HG02642 (cell line): ENCODE measurements around the gene RNPEPL1.
"Not testable (repeated sequence)": the region's sequence is repeated elsewhere in the genome, so short reads cannot be mapped to it uniquely, and the experiment has no call there.

Experiments
- ATAC-seq: cut with Tn5 transposase; IDR thresholded peaks from one replicate; pipeline ENCODE4 v1.9.1; 2021; ENCODE audit warnings: mild to moderate bottlenecking; ENCODE audit not compliant: unreplicated experiment, poor library complexity

The RNPEPL1 gene

DNA sequence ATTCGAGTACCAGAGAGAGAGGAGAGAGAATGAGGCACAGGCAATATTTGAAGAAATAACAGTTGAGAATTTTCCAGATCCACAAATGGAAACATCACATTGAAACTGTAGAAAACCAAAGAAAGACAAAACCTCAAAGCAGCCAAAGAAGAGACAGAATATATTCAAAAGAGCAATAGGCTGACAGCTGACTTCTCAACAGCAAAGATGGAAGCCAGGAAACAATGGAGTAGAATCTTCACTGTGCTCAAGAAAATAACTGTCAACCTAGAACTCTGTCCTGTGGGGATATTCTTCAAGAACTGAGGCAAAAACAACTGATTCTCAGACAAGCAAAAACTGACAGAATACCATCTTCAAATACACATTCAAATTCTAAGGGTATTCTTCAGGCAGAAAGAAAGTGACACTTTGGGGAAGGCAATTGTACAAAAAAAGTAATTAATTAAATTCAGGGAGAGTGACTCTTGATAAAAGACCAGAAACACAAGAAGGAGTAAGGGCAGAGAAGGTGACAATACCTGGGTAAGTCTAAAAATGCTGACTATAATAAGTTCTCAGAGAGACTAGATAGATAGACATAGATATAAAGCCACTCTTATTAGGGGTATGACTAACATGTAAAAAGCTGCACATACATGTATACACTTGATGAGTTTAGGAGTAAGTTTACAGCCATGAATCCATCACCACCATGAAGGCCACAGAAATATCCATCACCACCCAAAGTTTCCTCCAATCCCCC is 36.1 kb upstream of the RNPEPL1 start:
- no peak for ATAC-seq

- ATAC-seq = no peak
Measured at GRCh38 chr2:240538031-240538780, 30.1 kb upstream of the RNPEPL1 start.

GRCh38 chr2:240539101-240539500 is 29.2 kb upstream of the RNPEPL1 start:
- not testable (repeated sequence) for ATAC-seq

- ATAC-seq = no peak
Measured at GRCh38 chr2:240539906-240540305, 28.4 kb upstream of the RNPEPL1 start.

DNA sequence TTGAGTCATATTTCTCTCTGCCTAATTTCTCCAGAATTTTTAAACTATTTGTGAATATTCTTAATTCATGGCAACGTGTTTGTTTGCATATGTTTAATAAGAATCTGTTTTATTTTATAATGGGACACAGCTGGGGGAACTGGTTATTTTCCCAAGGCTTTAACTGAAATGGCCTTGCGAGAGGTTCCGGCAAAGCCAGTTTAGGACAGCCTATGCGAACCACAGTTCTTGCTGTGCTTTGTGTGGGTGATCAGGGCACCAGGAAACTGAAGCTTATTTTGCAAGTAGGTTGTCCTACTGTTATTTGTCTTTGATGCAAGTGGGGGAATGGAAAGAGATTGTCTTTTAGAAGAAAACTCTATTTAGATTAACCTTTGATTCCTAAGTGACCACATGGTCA is 17.0 kb upstream of the RNPEPL1 start:
- no peak for ATAC-seq

GRCh38 chr2:240551811-240552210 is 16.5 kb upstream of the RNPEPL1 start:
- ATAC-seq = no peak

GRCh38 chr2:240553956-240554480 is 14.3 kb upstream of the RNPEPL1 start:
- no peak for ATAC-seq

GRCh38 chr2:240554767-240555493 is 13.4 kb upstream of the RNPEPL1 start:
- no peak for ATAC-seq

- no peak for ATAC-seq
Measured at GRCh38 chr2:240555541-240556250, 12.6 kb upstream of the RNPEPL1 start.

GRCh38 chr2:240556553-240557100 is 11.7 kb upstream of the RNPEPL1 start:
- ATAC-seq = no peak

DNA sequence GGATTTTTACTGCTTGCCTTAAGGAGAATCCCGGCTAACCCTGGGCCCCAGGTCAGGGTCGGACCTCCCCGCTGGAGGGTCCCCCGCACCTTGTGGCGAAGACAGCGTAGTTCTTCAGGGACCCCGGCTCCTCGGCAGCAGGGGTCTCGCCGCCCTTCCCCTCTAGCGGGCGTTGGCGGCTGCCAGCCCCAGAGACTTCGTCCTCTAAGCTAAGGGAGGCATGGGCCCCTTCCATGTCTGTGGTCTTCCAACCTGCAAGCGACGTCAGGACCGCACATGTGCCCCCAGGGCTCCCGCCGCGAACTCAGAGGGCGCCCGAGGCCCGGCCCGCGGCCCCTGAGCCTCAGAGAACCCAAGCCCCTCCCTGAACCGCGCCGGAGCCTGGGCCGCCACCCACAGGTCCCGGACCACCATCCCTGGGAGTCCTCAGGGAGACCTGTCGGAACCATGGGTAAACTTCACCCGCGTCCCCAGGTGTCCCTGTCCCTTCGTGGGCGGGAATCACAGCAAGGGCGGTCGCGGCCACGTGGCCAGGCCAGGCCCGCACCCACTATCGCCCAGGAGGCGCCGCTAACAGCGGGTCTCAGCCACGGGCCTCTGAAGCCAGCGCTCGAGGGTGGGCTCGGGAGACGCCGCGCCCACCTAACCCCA is 11.1 kb upstream of the RNPEPL1 start:
- ATAC-seq = no peak

GRCh38 chr2:240557808-240558207 is 10.5 kb upstream of the RNPEPL1 start, which contains the start of gene ANKMY1:
TSS of gene ANKMY1 (minus strand) at chr2:240557988. CDS start at chr2:240557335, 653 bp downstream.
- no peak for ATAC-seq

GRCh38 chr2:240558236-240558761 is 10.0 kb upstream of the RNPEPL1 start:
- no peak for ATAC-seq

GRCh38 chr2:240559286-240559685 is 9.0 kb upstream of the RNPEPL1 start:
- no peak for ATAC-seq

DNA sequence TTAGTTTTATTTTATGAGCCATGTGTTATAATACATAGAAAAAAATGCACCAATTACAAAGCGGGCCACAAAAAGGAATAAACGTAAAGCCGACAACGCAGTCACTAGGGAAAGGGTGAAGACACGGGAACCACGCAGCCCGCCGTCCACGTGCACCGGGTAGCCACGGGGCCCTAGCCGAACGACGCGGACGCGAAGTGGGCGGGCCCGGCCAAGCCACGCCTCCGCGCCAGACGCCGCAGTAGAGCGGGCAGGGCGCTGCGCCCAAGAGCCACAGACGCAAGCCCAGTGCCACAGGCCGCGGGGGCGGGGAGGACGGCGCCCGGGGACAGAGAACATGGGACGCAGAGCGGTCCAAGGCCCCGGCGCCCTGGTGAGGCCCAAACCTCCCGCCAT is 8.2 kb upstream of the RNPEPL1 start, which contains the start of gene DUSP28:
Gene DUSP28, plus strand, starts transcription at position 274 of the 396 bp plus-strand sequence. CDS start 328 bp downstream, outside the sequence.
- ATAC-seq = peak; percentile 63

DNA sequence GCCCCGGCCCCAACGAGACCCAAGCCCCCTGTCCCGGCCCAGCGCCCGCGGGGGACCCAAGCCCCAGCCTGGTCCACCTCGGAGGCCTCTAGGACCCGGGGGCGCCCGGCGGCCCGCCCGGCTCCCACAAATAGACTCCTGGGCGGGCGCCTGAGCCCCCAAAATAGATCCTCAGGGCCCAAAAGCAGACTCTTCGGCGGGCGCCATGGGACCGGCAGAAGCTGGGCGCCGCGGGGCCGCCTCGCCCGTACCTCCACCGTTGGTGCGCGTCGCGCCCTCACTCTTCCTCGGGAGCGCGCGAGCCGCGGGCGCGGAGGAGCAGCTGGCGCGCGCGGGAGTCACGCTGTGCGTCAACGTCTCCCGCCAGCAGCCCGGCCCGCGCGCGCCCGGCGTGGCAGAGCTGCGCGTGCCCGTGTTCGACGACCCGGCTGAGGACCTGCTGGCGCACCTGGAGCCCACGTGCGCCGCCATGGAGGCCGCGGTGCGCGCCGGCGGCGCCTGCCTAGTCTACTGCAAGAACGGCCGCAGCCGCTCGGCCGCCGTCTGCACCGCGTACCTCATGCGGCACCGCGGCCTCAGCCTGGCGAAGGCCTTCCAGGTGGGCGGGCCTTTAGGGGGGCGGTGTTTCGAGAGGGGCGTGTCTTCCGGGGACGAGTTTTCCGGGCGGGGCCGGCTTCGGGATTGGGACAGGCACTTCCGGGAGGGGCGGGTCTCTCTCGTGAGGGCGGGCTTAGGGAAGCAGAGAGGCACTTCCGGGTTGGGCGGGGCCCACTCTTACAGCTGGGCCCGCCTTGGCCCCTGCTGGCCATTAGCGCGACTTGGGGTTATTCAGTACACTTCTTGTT is 7.6 kb upstream of the RNPEPL1 start:
- ATAC-seq = peak; percentile 64

GRCh38 chr2:240561325-240561971 is 6.8 kb upstream of the RNPEPL1 start:
- ATAC-seq = peak; percentile 5

GRCh38 chr2:240563231-240563630 is 5.1 kb upstream of the RNPEPL1 start:
- ATAC-seq = not testable (repeated sequence)
